ELR (cell line): ENCODE data around the gene TMEM8B.

Experiments
- DNase-seq: peaks from one replicate; pipeline ENCODE4 v3.0.0-alpha.2; 2015; ENCODE audit warnings: low read depth

TMEM8B gene

GRCh38 chr9:35841645-35841900, 12.5 kb downstream of the TMEM8B start:
- DNase-seq, result no peak

- DNase-seq, result no peak
These were observed 13.2 kb downstream of the TMEM8B start for GRCh38 chr9:35842020-35842745.

GRCh38 chr9:35842795-35843194, 13.8 kb downstream of the TMEM8B start:
- DNase-seq, result no peak

- DNase-seq, result peak; percentile 98
These were observed 15.7 kb downstream of the TMEM8B start for GRCh38 chr9:35844628-35845270.

- DNase-seq, result no peak
These were observed 17.1 kb downstream of the TMEM8B start for GRCh38 chr9:35845824-35846771.

- DNase-seq, result peak; percentile 98
These were observed 19.0 kb downstream of the TMEM8B start for GRCh38 chr9:35847792-35848572.

GRCh38 chr9:35852267-35852815, 23.3 kb downstream of the TMEM8B start:
- DNase-seq, result no peak

GRCh38 chr9:35852876-35853865, 24.1 kb downstream of the TMEM8B start:
- no peak for DNase-seq

- DNase-seq, result no peak
These were observed 25.2 kb downstream of the TMEM8B start for GRCh38 chr9:35854091-35854762.

GRCh38 chr9:35856206-35856605, 27.2 kb downstream of the TMEM8B start:
- DNase-seq, result no peak

GRCh38 chr9:35856882-35857281, 27.9 kb downstream of the TMEM8B start:
- DNase-seq, result no peak

GRCh38 chr9:35858458-35858857, 29.4 kb downstream of the TMEM8B start:
- no peak for DNase-seq

- DNase-seq, result peak; percentile 19
These were observed 30.4 kb downstream of the TMEM8B start for GRCh38 chr9:35859310-35859989.

- no peak for DNase-seq
These were observed 30.9 kb downstream of the TMEM8B start for GRCh38 chr9:35859990-35860339.

- no peak for DNase-seq
These were observed 32.3 kb downstream of the TMEM8B start for GRCh38 chr9:35861161-35861897.

GRCh38 chr9:35862328-35862727, 33.3 kb downstream of the TMEM8B start:
- no peak for DNase-seq

- no peak for DNase-seq
These were observed 34.6 kb downstream of the TMEM8B start for GRCh38 chr9:35863583-35863982.

GRCh38 chr9:35864695-35865255, 35.7 kb downstream of the TMEM8B start:
- DNase-seq, result no peak
